Muscle of back (tissue), 11 donors: ENCODE results near the gene TMEM181. TPM values are rescaled to one million over a fixed set of nuclear protein-coding genes. Genes with fewer than 3 reads are reported as not detected.
A peak's percentile ranks its signal among the peaks of the same experiment; 100 is the strongest.

Experiments
- DNase-seq, 3 donors: peaks; one replicate each; pipeline versions ENCODE4 v3.0.0 to v3.0.0-alpha.2; 2013
- polyA plus RNA-seq, 10 donors: library from polyadenylated mRNA; unstranded; fragments of 120-200 nt; gene quantifications; one replicate each; pipeline ENCODE4 v1.2.1, GENCODE V29; 2013; ENCODE audit not compliant: insufficient read length in 10 of 10

Gene TMEM181
- polyA plus RNA-seq, 10 donors, result 14.0 to 21.5 (median 19.2) TPM

- no peak for DNase-seq
Observed at GRCh38 chr6:158561938-158562337, 2.0 kb downstream of the TMEM181 start.

- DNase-seq, result no peak
Observed at GRCh38 chr6:158564243-158565121, 4.6 kb downstream of the TMEM181 start.

GRCh38 chr6:158565122-158565429 is 5.2 kb downstream of the TMEM181 start:
- DNase-seq, result no peak

- DNase-seq, result no peak
Observed at GRCh38 chr6:158565482-158566040, 5.7 kb downstream of the TMEM181 start.

GRCh38 chr6:158566207-158566818 is 6.4 kb downstream of the TMEM181 start:
- no peak for DNase-seq

GRCh38 chr6:158567152-158567551 is 7.3 kb downstream of the TMEM181 start:
- no peak for DNase-seq

- no peak for DNase-seq
Observed at GRCh38 chr6:158567871-158568401, 8.0 kb downstream of the TMEM181 start.

- no peak for DNase-seq
Observed at GRCh38 chr6:158568549-158568948, 8.7 kb downstream of the TMEM181 start.

GRCh38 chr6:158569036-158569435 is 9.1 kb downstream of the TMEM181 start:
- no peak for DNase-seq

- DNase-seq, result no peak
Observed at GRCh38 chr6:158570681-158570962, 10.7 kb downstream of the TMEM181 start.

GRCh38 chr6:158571826-158572652 is 12.1 kb downstream of the TMEM181 start:
- DNase-seq, result no peak

- no peak for DNase-seq
Observed at GRCh38 chr6:158572653-158573541, 13.0 kb downstream of the TMEM181 start.

- DNase-seq, result no peak
Observed at GRCh38 chr6:158573542-158573931, 13.6 kb downstream of the TMEM181 start.

- no peak for DNase-seq
Observed at GRCh38 chr6:158574800-158575199, 14.9 kb downstream of the TMEM181 start.

- no peak for DNase-seq
Observed at GRCh38 chr6:158575550-158575949, 15.7 kb downstream of the TMEM181 start.

GRCh38 chr6:158584236-158584651 is 24.4 kb downstream of the TMEM181 start:
- DNase-seq, result no peak

- DNase-seq, result no peak
Observed at GRCh38 chr6:158586652-158587051, 26.8 kb downstream of the TMEM181 start.

GRCh38 chr6:158589366-158589765 is 29.5 kb downstream of the TMEM181 start:
- DNase-seq, result no peak

- peak in 1 of 3 donors; percentile 18 for DNase-seq
Observed at GRCh38 chr6:158591134-158591809, 31.4 kb downstream of the TMEM181 start.

- DNase-seq, result no peak
Observed at GRCh38 chr6:158591810-158592209, 31.9 kb downstream of the TMEM181 start.

- DNase-seq, result no peak
Observed at GRCh38 chr6:158593670-158594069, 33.8 kb downstream of the TMEM181 start.
